SK-N-SH (cell line): ENCODE measurements around the gene LDB2. TPM values are rescaled to one million over a fixed set of nuclear protein-coding genes. Genes with fewer than 3 reads are reported as not detected.

ENCODE experiments used
- CTCF ChIA-PET: fragments of 300-600, 350-600 bp; formaldehyde crosslinking; extraction: SDS; loops from one replicate; lab custom pipeline; 2021; lab: Yijun Ruan, JAX
- POLR2A ChIA-PET: fragments of 350-600 bp; sonication (Branson Sonifier 250); formaldehyde crosslinking; extraction: SDS; loops from one replicate; lab custom pipeline; 2020; ENCODE audit warnings: antibody characterized with exemption, inconsistent platforms; lab: Yijun Ruan, JAX
- DNase-seq: peaks from one replicate; pipeline ENCODE4 v3.0.0; 2012
- H2AFZ ChIP-seq: fragments of 200-600 bp; sonication (generic); 2 replicates; pipeline ENCODE4 v1.8.1; 2016; ENCODE audit warnings: antibody characterized with exemption, mild to moderate bottlenecking, low read depth
- H3F3A ChIP-seq: fragments of 200-600 bp; sonication (generic); replicated peaks from 2 replicates; pipeline ENCODE3; 2016; ENCODE audit warnings: antibody characterized with exemption, mild to moderate bottlenecking; ENCODE audit not compliant: insufficient read depth
- H3K27ac ChIP-seq, 2 experiments: fragments of 200-500 bp in 1 of 2; fragments of 200-600 bp in 1 of 2; sonication (Bioruptor generic) in 1 of 2; sonication (generic), shearing (Covaris generic) in 1 of 2; 2 replicates each; pipeline versions ENCODE4 v1.5.1 to v1.6.1; 2014 to 2016; ENCODE audit warnings: low read depth in 2 of 2, inconsistent platforms in 1 of 2, low read length in 1 of 2, mild to moderate bottlenecking in 1 of 2, mixed read lengths in 1 of 2
- H3K27me3 ChIP-seq: fragments of 200-600 bp; sonication (generic), shearing (Covaris generic); 2 replicates; pipeline ENCODE4 v1.6.1; 2016; ENCODE audit warnings: mixed run types; ENCODE audit not compliant: insufficient read depth
- H3K36me3 ChIP-seq, 2 experiments: fragments of 200-500 bp in 1 of 2; fragments of 200-600 bp in 1 of 2; sonication (Bioruptor generic) in 1 of 2; sonication (generic) in 1 of 2; replicated peaks in 1 of 2; 2 replicates each; pipeline versions ENCODE3 to v1.5.1; 2014 to 2016; ENCODE audit warnings: low read length in 1 of 2, mild to moderate bottlenecking in 1 of 2; ENCODE audit not compliant: insufficient read depth in 2 of 2, control insufficient read depth in 1 of 2
- H3K4me1 ChIP-seq, 2 experiments: fragments of 200-500 bp in 1 of 2; fragments of 200-600 bp in 1 of 2; sonication (Bioruptor generic) in 1 of 2; sonication (generic), shearing (Covaris generic) in 1 of 2; 2 replicates each; pipeline versions ENCODE4 v1.5.1 to v1.6.1; 2014 to 2016; ENCODE audit warnings: low read depth in 1 of 2, low read length in 1 of 2, mixed run types in 1 of 2; ENCODE audit not compliant: insufficient read depth in 2 of 2, control insufficient read depth in 1 of 2
- H3K4me2 ChIP-seq: fragments of 200-600 bp; sonication (generic), shearing (Covaris generic); 2 replicates; pipeline ENCODE4 v1.6.1; 2017; ENCODE audit warnings: mixed run types
- H3K4me3 ChIP-seq, 2 experiments: fragments of 200-500 bp in 1 of 2; fragments of 200-600 bp in 1 of 2; sonication (Bioruptor generic) in 1 of 2; sonication (generic), shearing (Covaris generic) in 1 of 2; 2 replicates each; pipeline versions ENCODE4 v1.5.1 to v1.8.1; 2014 to 2016; ENCODE audit warnings: low read depth in 2 of 2, inconsistent platforms in 1 of 2, low read length in 1 of 2, mild to moderate bottlenecking in 1 of 2, mixed read lengths in 1 of 2, moderate library complexity in 1 of 2
- H3K79me2 ChIP-seq: fragments of 200-600 bp; sonication (generic); 2 replicates; pipeline ENCODE4 v1.8.1; 2017; ENCODE audit warnings: mild to moderate bottlenecking; ENCODE audit not compliant: insufficient read depth
- H3K9ac ChIP-seq: fragments of 200-600 bp; sonication (generic); 2 replicates; pipeline ENCODE4 v1.6.1; 2017; ENCODE audit warnings: mixed run types
- H3K9me2 ChIP-seq: fragments of 200-600 bp; sonication (generic); 2 replicates; pipeline ENCODE4 v1.6.1; 2017; ENCODE audit warnings: mixed run types
- H3K9me3 ChIP-seq: fragments of 200-600 bp; sonication (generic); 2 replicates; pipeline ENCODE4 v1.6.1; 2017; ENCODE audit warnings: mixed run types, mild to moderate bottlenecking, moderate library complexity
- H4K20me1 ChIP-seq: fragments of 200-600 bp; sonication (generic); 2 replicates; pipeline ENCODE4 v1.6.1; 2017; ENCODE audit warnings: mild to moderate bottlenecking, mixed run types; ENCODE audit not compliant: insufficient read depth
- CHD2 ChIP-seq: fragments of 150-350 bp; IDR thresholded peaks from 2 replicates; pipeline ENCODE4 v1.6.1; 2018; ENCODE audit warnings: low read length; ENCODE audit not compliant: partially characterized antibody
- CTCF ChIP-seq: fragments of 200-600 bp; sonication (generic); IDR thresholded peaks from 2 replicates; pipeline ENCODE4 v1.6.1; 2017; ENCODE audit warnings: antibody characterized with exemption, mild to moderate bottlenecking, moderate library complexity
- ELF1 ChIP-seq: IDR thresholded peaks from 2 replicates; pipeline ENCODE4 v1.4.0; 2012
- EP300 ChIP-seq, 2 experiments: IDR thresholded peaks; 2 replicates each; pipeline versions ENCODE4 v1.4.0 to v1.6.1; 2012; ENCODE audit warnings: borderline replicate concordance in 1 of 2, low read depth in 1 of 2, low read length in 1 of 2
- EZH2phosphoT487 ChIP-seq: fragments of 200-600 bp; sonication (generic); IDR thresholded peaks from 2 replicates; pipeline ENCODE4 v1.6.1; 2017; ENCODE audit warnings: low read depth, mixed run types, mild to moderate bottlenecking, antibody characterized with exemption, moderate library complexity, borderline replicate concordance
- FOSL2 ChIP-seq: IDR thresholded peaks from 2 replicates; pipeline ENCODE4 v1.4.0; 2012; ENCODE audit warnings: low read depth, mild to moderate bottlenecking, moderate library complexity, borderline replicate concordance
- FOXJ3 ChIP-seq: sonication (generic); formaldehyde crosslinking; IDR thresholded peaks from 2 replicates; pipeline ENCODE4 v1.5.1; 2020; ENCODE audit warnings: mild to moderate bottlenecking, missing genetic modification reagents
- JUND ChIP-seq: IDR thresholded peaks from 2 replicates; pipeline ENCODE4 v1.4.0; 2012
- MAX ChIP-seq: IDR thresholded peaks from 2 replicates; pipeline ENCODE4 v1.4.0; 2012; ENCODE audit warnings: low read depth
- NFIC ChIP-seq: IDR thresholded peaks from 2 replicates; pipeline ENCODE4 v1.4.0; 2012; ENCODE audit warnings: borderline replicate concordance
- NRF1 ChIP-seq: IDR thresholded peaks from 2 replicates; pipeline ENCODE4 v1.6.1; 2012; ENCODE audit warnings: low read depth, mild to moderate bottlenecking, low read length
- PBX3 ChIP-seq: IDR thresholded peaks from 2 replicates; pipeline ENCODE4; 2012
- POLR2AphosphoS5 ChIP-seq: IDR thresholded peaks from 2 replicates; pipeline ENCODE4 v1.6.1; 2012; ENCODE audit warnings: low read depth, low read length
- RXRA ChIP-seq: IDR thresholded peaks from 2 replicates; pipeline ENCODE4 v1.4.0; 2012; ENCODE audit warnings: low read depth, mild to moderate bottlenecking, borderline replicate concordance
- SMC3 ChIP-seq: IDR thresholded peaks from 2 replicates; pipeline ENCODE4 v1.6.1; 2012; ENCODE audit warnings: low read depth, low read length, improper control_type of control experiment
- TCF12 ChIP-seq: IDR thresholded peaks from 2 replicates; pipeline ENCODE4 v1.4.0; 2012
- TEAD4 ChIP-seq: IDR thresholded peaks from 2 replicates; pipeline ENCODE4 v1.4.0; 2012; ENCODE audit warnings: mild to moderate bottlenecking, borderline replicate concordance; ENCODE audit not compliant: insufficient read depth
- YY1 ChIP-seq: IDR thresholded peaks from 2 replicates; pipeline ENCODE4 v1.4.0; 2012; ENCODE audit warnings: low read depth, mild to moderate bottlenecking
- WGBS: methylation state at CpG from one replicate; pipeline ENCODE4 v1.1.6; 2017; ENCODE audit warnings: low lambda C conversion rate; 5-methylcytosine and 5-hydroxymethylcytosine counted together
- polyA plus RNA-seq, 3 experiments: library from polyadenylated mRNA; depleted of rRNA; stranded (reverse); fragments of >200 nt; gene quantifications; 2 replicates each; pipeline ENCODE4 v1.2.3, GENCODE V29; 2012

Gene LDB2
- polyA plus RNA-seq, 1 of the 3 experiments (the other 2 are of a cell fraction), result 11.0 TPM

GRCh38 chr4:16627999-16628398 is 270.4 kb downstream of the LDB2 start:
- Histone ChIP-seq H3K4me1 (peaks cover 0 to 21% of the 10 kb centered on the region in 2 experiments; a peak in 1 of 4 replicates), H3K9ac (peak overlapping the region; percentile 39; the same call in 1 of the 2 replicates), H3K27me3 (no peaks in the 10 kb centered on the region), H3K79me2 (no peaks in the 10 kb centered on the region), H3F3A (peaks cover 6% of the 10 kb centered on the region), H3K27ac (peak overlapping the region in 1 of 2 experiments; percentile 78; a peak in 2 of 4 replicates), H3K4me2 (peak overlapping the region; percentile 58), H2AFZ (peak overlapping the region; percentile 2; the same call in 1 of the 2 replicates), H3K9me2 (no peaks in the 10 kb centered on the region), H4K20me1 (no peaks in the 10 kb centered on the region), H3K4me3 (no peak overlapping the region), H3K9me3 (no peaks in the 10 kb centered on the region), H3K36me3 (no peaks in the 10 kb centered on the region)
- WGBS, result 23% methylated on average over 6 of the region's 6 CpGs
- no peak for DNase-seq
- ChIA-PET CTCF (no interaction called here), POLR2A (no interaction called here)
- TF ChIP-seq RXRA (peak; percentile 44; the same call in 1 of the 2 replicates), MAX (peak; percentile 19; the same call in 1 of the 2 replicates), CTCF (no peak), ELF1 (no peak), PBX3 (peak; percentile 19; the same call in 1 of the 2 replicates), TEAD4 (peak; percentile 77; the same call in 1 of the 2 replicates), FOXJ3 (CRISPR knock-in tag) (no peak), TCF12 (peak; percentile 41), POLR2AphosphoS5 (peak; percentile 39; the same call in 1 of the 2 replicates), NFIC (peak; percentile 16; the same call in 1 of the 2 replicates), FOSL2 (peak; percentile 76), EP300 (IDR thresholded peaks at IDR 0.05; ENCODE audit: borderline replicate concordance in 1 of 2, low read depth in 1 of 2, low read length in 1 of 2) (peak in 1 of 2 experiments; percentile 61; a peak in 1 of 4 replicates), JUND (peak; percentile 64), CHD2 (no peak)

- TF ChIP-seq FOSL2 (peak; percentile 88), YY1 (no peak), TEAD4 (0 out of 2 replicates have a peak, but pooled peaks have one; percentile 26), CHD2 (no peak), TCF12 (peak; percentile 62), JUND (peak; percentile 78), PBX3 (peak; percentile 63), EZH2phosphoT487 (no peak), FOXJ3 (CRISPR knock-in tag) (no peak), SMC3 (no peak), NFIC (peak; percentile 80), NRF1 (no peak)
- no peak for DNase-seq
- Histone ChIP-seq H3K27ac (peak overlapping the region in 1 of 2 experiments; percentile 78; a peak in 2 of 4 replicates), H3K4me3 (no peak overlapping the region), H3F3A (peaks cover 6% of the 10 kb centered on the region), H3K79me2 (no peaks in the 10 kb centered on the region), H3K9ac (peak overlapping the region; percentile 39; the same call in 1 of the 2 replicates), H3K9me3 (no peaks in the 10 kb centered on the region), H2AFZ (no peak overlapping the region), H3K9me2 (no peaks in the 10 kb centered on the region), H3K4me1 (peaks cover 0 to 21% of the 10 kb centered on the region in 2 experiments; a peak in 1 of 4 replicates), H3K36me3 (no peaks in the 10 kb centered on the region), H4K20me1 (no peaks in the 10 kb centered on the region), H3K4me2 (peak overlapping the region; percentile 58), H3K27me3 (no peaks in the 10 kb centered on the region)
- POLR2A ChIA-PET, result no interaction called here
- 10% methylated on average over 5 of the region's 5 CpGs for WGBS
- CTCF ChIA-PET, result no interaction called here
Measured at GRCh38 chr4:16626945-16627344, 271.5 kb downstream of the LDB2 start.
